ENCODE results near the gene ZNF180. TPM values are rescaled to one million over a fixed set of nuclear protein-coding genes. Genes with fewer than 3 reads are reported as not detected.
"Not testable (repeated sequence)": the region's sequence is repeated elsewhere in the genome, so short reads cannot be mapped to it uniquely, and the experiment has no call there.

Gene ZNF180
- total RNA-seq, 1 donor from 2014 or later = 5.7 TPM

DNA sequence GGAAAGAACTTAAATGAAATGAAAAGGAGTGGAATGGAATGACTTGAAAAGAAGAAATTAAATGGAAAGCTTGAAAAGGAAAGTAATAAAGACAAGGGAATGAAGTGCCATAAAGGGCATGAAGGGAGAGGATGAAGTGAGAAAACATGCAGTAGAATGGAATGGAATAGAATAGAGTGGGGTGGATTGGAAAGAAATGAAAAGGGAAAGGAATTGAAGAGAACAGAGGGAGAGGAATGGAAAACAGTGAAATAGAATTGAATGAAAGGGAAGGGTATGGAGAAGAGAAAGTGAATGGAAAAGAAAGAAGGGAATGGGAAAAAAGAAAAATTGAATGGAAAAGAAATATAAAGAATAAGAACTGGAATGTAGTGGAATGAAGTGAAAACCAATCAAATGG is 9.2 kb upstream of the ZNF180 start:
- Histone ChIP-seq H3K9ac (ENCODE audit: low read depth in 1 of 3, low read length in 3 of 3) (no peak overlapping the region), H3K27ac (ENCODE audit: low read depth, low read length) (no peak overlapping the region), H3K27me3 (ENCODE audit: control insufficient read depth in 3 of 3, insufficient read depth in 3 of 3, low read length in 3 of 3) (peaks cover 3 to 8% (median 6%) of the 10 kb centered on the region in 3 donors), H3K36me3 (ENCODE audit: control insufficient read depth in 3 of 3, insufficient read depth in 3 of 3, low read length in 3 of 3) (no peaks in the 10 kb centered on the region), H3K4me3 (ENCODE audit: low read length in 3 of 3) (no peak overlapping the region), H3K4me1 (ENCODE audit: control insufficient read depth in 3 of 3, insufficient read depth in 3 of 3, low read length in 3 of 3) (no peaks in the 10 kb centered on the region), H3K9me3 (ENCODE audit: control insufficient read depth in 3 of 3, low read length in 3 of 3) (peaks cover 0 to 4% (median 0%) of the 10 kb centered on the region in 3 donors)

- peaks cover 32 to 41% (median 39%) of the 10 kb centered on the region in 3 donors for H3K36me3 ChIP-seq (ENCODE audit: control insufficient read depth in 3 of 3, insufficient read depth in 3 of 3, low read length in 3 of 3)
- H3K9me3 ChIP-seq (ENCODE audit: control insufficient read depth in 3 of 3, low read length in 3 of 3) = peaks cover 8 to 33% (median 29%) of the 10 kb centered on the region in 3 donors
- no peak overlapping the region for H3K27ac ChIP-seq (ENCODE audit: low read depth, low read length)
- peaks cover 13 to 15% (median 15%) of the 10 kb centered on the region in 3 donors for H3K4me1 ChIP-seq (ENCODE audit: control insufficient read depth in 3 of 3, insufficient read depth in 3 of 3, low read length in 3 of 3)
- peak overlapping the region; percentile 99 to 100 (median 99) for H3K4me3 ChIP-seq (ENCODE audit: low read length in 3 of 3)
- H3K27me3 ChIP-seq (ENCODE audit: control insufficient read depth in 3 of 3, insufficient read depth in 3 of 3, low read length in 3 of 3) = no peaks in the 10 kb centered on the region
- peak overlapping the region; percentile 85 to 91 (median 88) for H3K9ac ChIP-seq (ENCODE audit: low read depth in 1 of 3, low read length in 3 of 3)
Measured at GRCh38 chr19:44499559-44499958, 763 bp downstream of the ZNF180 start.

- H3K9me3 ChIP-seq (ENCODE audit: control insufficient read depth in 3 of 3, low read length in 3 of 3) = peaks cover 8 to 32% (median 30%) of the 10 kb centered on the region in 3 donors
- peak overlapping the region; percentile 99 to 100 (median 99) for H3K4me3 ChIP-seq (ENCODE audit: low read length in 3 of 3)
- no peak overlapping the region for H3K9ac ChIP-seq (ENCODE audit: low read depth in 1 of 3, low read length in 3 of 3)
- peaks cover 13 to 15% (median 15%) of the 10 kb centered on the region in 3 donors for H3K4me1 ChIP-seq (ENCODE audit: control insufficient read depth in 3 of 3, insufficient read depth in 3 of 3, low read length in 3 of 3)
- no peak overlapping the region for H3K27ac ChIP-seq (ENCODE audit: low read depth, low read length)
- H3K36me3 ChIP-seq (ENCODE audit: control insufficient read depth in 3 of 3, insufficient read depth in 3 of 3, low read length in 3 of 3) = peaks cover 37 to 45% (median 45%) of the 10 kb centered on the region in 3 donors
- no peaks in the 10 kb centered on the region for H3K27me3 ChIP-seq (ENCODE audit: control insufficient read depth in 3 of 3, insufficient read depth in 3 of 3, low read length in 3 of 3)
Measured at GRCh38 chr19:44498988-44499387, 1.3 kb downstream of the ZNF180 start.

- Histone ChIP-seq H3K27me3 (ENCODE audit: control insufficient read depth in 3 of 3, insufficient read depth in 3 of 3, low read length in 3 of 3) (no peaks in the 10 kb centered on the region), H3K9ac (ENCODE audit: low read depth in 1 of 3, low read length in 3 of 3) (no peak overlapping the region), H3K27ac (ENCODE audit: low read depth, low read length) (no peak overlapping the region), H3K36me3 (ENCODE audit: control insufficient read depth in 3 of 3, insufficient read depth in 3 of 3, low read length in 3 of 3) (peaks cover 59 to 68% (median 67%) of the 10 kb centered on the region in 3 donors), H3K4me1 (ENCODE audit: control insufficient read depth in 3 of 3, insufficient read depth in 3 of 3, low read length in 3 of 3) (peaks cover 13 to 15% (median 15%) of the 10 kb centered on the region in 3 donors), H3K4me3 (ENCODE audit: low read length in 3 of 3) (no peak overlapping the region), H3K9me3 (ENCODE audit: control insufficient read depth in 3 of 3, low read length in 3 of 3) (peaks cover 29 to 48% (median 44%) of the 10 kb centered on the region in 3 donors)
Measured at GRCh38 chr19:44496711-44497110, 3.6 kb downstream of the ZNF180 start.

DNA sequence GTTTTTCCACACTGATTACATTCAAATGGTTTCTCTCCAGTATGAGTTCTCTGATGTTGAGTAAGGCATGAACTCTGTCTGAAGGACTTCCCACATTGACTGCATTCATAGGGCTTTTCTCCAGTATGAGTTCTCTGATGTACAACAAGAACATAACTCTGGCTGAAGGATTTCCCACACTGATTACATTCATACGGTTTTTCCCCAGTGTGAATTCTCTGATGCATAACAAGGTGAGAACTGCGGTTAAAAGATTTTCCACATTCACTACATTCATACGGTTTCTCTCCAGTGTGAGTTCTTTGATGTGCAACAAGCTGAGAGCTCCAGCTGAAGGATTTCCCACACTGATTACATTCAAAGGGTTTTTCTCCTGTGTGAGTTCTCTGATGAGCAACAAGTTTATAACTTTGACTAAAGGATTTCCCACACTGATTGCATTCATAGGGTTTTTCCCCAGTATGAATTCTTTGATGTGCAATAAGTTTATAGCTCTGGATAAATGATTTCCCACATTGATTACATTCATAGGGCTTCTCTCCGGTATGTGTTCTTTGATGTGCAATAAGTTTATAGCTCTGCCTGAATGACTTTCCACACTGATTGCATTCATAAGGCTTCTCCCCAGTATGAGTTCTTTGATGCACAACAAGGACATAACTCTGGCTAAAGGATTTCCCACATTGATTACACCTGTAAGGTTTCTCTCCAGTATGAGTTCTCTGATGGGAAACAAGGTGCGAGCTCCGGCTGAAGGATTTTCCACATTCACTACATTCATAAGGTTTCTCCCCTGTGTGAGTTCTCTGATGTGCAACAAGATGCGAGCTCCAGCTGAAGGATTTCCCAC is 23.5 kb downstream of the ZNF180 start:
- H3K4me3 ChIP-seq (ENCODE audit: low read length in 3 of 3) = peak overlapping the region in 1 of 3 donors; percentile 56
- no peaks in the 10 kb centered on the region for H3K27me3 ChIP-seq (ENCODE audit: control insufficient read depth in 3 of 3, insufficient read depth in 3 of 3, low read length in 3 of 3)
- no peak overlapping the region for H3K27ac ChIP-seq (ENCODE audit: low read depth, low read length)
- peaks cover 73 to 96% (median 83%) of the 10 kb centered on the region in 3 donors for H3K9me3 ChIP-seq (ENCODE audit: control insufficient read depth in 3 of 3, low read length in 3 of 3)
- no peak overlapping the region for H3K9ac ChIP-seq (ENCODE audit: low read depth in 1 of 3, low read length in 3 of 3)
- peaks cover 59 to 60% (median 60%) of the 10 kb centered on the region in 3 donors for H3K36me3 ChIP-seq (ENCODE audit: control insufficient read depth in 3 of 3, insufficient read depth in 3 of 3, low read length in 3 of 3)
- H3K4me1 ChIP-seq (ENCODE audit: control insufficient read depth in 3 of 3, insufficient read depth in 3 of 3, low read length in 3 of 3) = no peaks in the 10 kb centered on the region

GRCh38 chr19:44468730-44469129 is 31.6 kb downstream of the ZNF180 start:
- peaks cover 25 to 56% (median 34%) of the 10 kb centered on the region in 3 donors for H3K9me3 ChIP-seq (ENCODE audit: control insufficient read depth in 3 of 3, low read length in 3 of 3)
- H3K27me3 ChIP-seq (ENCODE audit: control insufficient read depth in 3 of 3, insufficient read depth in 3 of 3, low read length in 3 of 3); H3K4me3 ChIP-seq (ENCODE audit: low read length in 3 of 3); H3K36me3 ChIP-seq (ENCODE audit: control insufficient read depth in 3 of 3, insufficient read depth in 3 of 3, low read length in 3 of 3); H3K9ac ChIP-seq (ENCODE audit: low read depth in 1 of 3, low read length in 3 of 3); H3K4me1 ChIP-seq (ENCODE audit: control insufficient read depth in 3 of 3, insufficient read depth in 3 of 3, low read length in 3 of 3); H3K27ac ChIP-seq (ENCODE audit: low read depth, low read length): not testable (repeated sequence)

GRCh38 chr19:44462600-44463286 is 37.6 kb downstream of the ZNF180 start:
- H3K4me1 ChIP-seq (ENCODE audit: control insufficient read depth in 3 of 3, insufficient read depth in 3 of 3, low read length in 3 of 3); H3K36me3 ChIP-seq (ENCODE audit: control insufficient read depth in 3 of 3, insufficient read depth in 3 of 3, low read length in 3 of 3); H3K27ac ChIP-seq (ENCODE audit: low read depth, low read length); H3K4me3 ChIP-seq (ENCODE audit: low read length in 3 of 3); H3K27me3 ChIP-seq (ENCODE audit: control insufficient read depth in 3 of 3, insufficient read depth in 3 of 3, low read length in 3 of 3); H3K9ac ChIP-seq (ENCODE audit: low read depth in 1 of 3, low read length in 3 of 3): not testable (repeated sequence)
- peaks cover 7 to 16% (median 13%) of the 10 kb centered on the region in 3 donors for H3K9me3 ChIP-seq (ENCODE audit: control insufficient read depth in 3 of 3, low read length in 3 of 3)

- not testable (repeated sequence) for H3K27me3 ChIP-seq (ENCODE audit: control insufficient read depth in 3 of 3, insufficient read depth in 3 of 3, low read length in 3 of 3); H3K27ac ChIP-seq (ENCODE audit: low read depth, low read length); H3K9ac ChIP-seq (ENCODE audit: low read depth in 1 of 3, low read length in 3 of 3); H3K4me1 ChIP-seq (ENCODE audit: control insufficient read depth in 3 of 3, insufficient read depth in 3 of 3, low read length in 3 of 3); H3K4me3 ChIP-seq (ENCODE audit: low read length in 3 of 3); H3K36me3 ChIP-seq (ENCODE audit: control insufficient read depth in 3 of 3, insufficient read depth in 3 of 3, low read length in 3 of 3)
- peaks cover 3 to 20% (median 15%) of the 10 kb centered on the region in 3 donors for H3K9me3 ChIP-seq (ENCODE audit: control insufficient read depth in 3 of 3, low read length in 3 of 3)
Measured at GRCh38 chr19:44456016-44456415, 44.3 kb downstream of the ZNF180 start.

GRCh38 chr19:44455100-44455499 is 45.2 kb downstream of the ZNF180 start:
- Histone ChIP-seq H3K27me3 (ENCODE audit: control insufficient read depth in 3 of 3, insufficient read depth in 3 of 3, low read length in 3 of 3) (peaks cover 0 to 3% (median 0%) of the 10 kb centered on the region in 3 donors), H3K4me3 (ENCODE audit: low read length in 3 of 3) (no peak overlapping the region), H3K9me3 (ENCODE audit: control insufficient read depth in 3 of 3, low read length in 3 of 3) (peaks cover 3 to 25% (median 15%) of the 10 kb centered on the region in 3 donors), H3K27ac (ENCODE audit: low read depth, low read length) (no peak overlapping the region), H3K9ac (ENCODE audit: low read depth in 1 of 3, low read length in 3 of 3) (no peak overlapping the region), H3K4me1 (ENCODE audit: control insufficient read depth in 3 of 3, insufficient read depth in 3 of 3, low read length in 3 of 3) (no peaks in the 10 kb centered on the region), H3K36me3 (ENCODE audit: control insufficient read depth in 3 of 3, insufficient read depth in 3 of 3, low read length in 3 of 3) (no peaks in the 10 kb centered on the region)

- peaks cover 7 to 24% (median 15%) of the 10 kb centered on the region in 3 donors for H3K9me3 ChIP-seq (ENCODE audit: control insufficient read depth in 3 of 3, low read length in 3 of 3)
- peaks cover 0 to 3% (median 0%) of the 10 kb centered on the region in 3 donors for H3K27me3 ChIP-seq (ENCODE audit: control insufficient read depth in 3 of 3, insufficient read depth in 3 of 3, low read length in 3 of 3)
- H3K27ac ChIP-seq (ENCODE audit: low read depth, low read length) = no peak overlapping the region
- no peaks in the 10 kb centered on the region for H3K36me3 ChIP-seq (ENCODE audit: control insufficient read depth in 3 of 3, insufficient read depth in 3 of 3, low read length in 3 of 3)
- H3K4me3 ChIP-seq (ENCODE audit: low read length in 3 of 3) = no peak overlapping the region
- no peak overlapping the region for H3K9ac ChIP-seq (ENCODE audit: low read depth in 1 of 3, low read length in 3 of 3)
- H3K4me1 ChIP-seq (ENCODE audit: control insufficient read depth in 3 of 3, insufficient read depth in 3 of 3, low read length in 3 of 3) = peaks cover 0 to 3% (median 0%) of the 10 kb centered on the region in 3 donors
Measured at GRCh38 chr19:44452367-44452766, 48.0 kb downstream of the ZNF180 start.

All from skeletal muscle tissue (tissue), 4 donors.